Measurements from ENCODE around the gene PSKH1.
A peak's percentile ranks its signal among the peaks of the same experiment; 100 is the strongest.
"Not testable (repeated sequence)": the region's sequence is repeated elsewhere in the genome, so short reads cannot be mapped to it uniquely, and the experiment has no call there.

Gene PSKH1

DNA sequence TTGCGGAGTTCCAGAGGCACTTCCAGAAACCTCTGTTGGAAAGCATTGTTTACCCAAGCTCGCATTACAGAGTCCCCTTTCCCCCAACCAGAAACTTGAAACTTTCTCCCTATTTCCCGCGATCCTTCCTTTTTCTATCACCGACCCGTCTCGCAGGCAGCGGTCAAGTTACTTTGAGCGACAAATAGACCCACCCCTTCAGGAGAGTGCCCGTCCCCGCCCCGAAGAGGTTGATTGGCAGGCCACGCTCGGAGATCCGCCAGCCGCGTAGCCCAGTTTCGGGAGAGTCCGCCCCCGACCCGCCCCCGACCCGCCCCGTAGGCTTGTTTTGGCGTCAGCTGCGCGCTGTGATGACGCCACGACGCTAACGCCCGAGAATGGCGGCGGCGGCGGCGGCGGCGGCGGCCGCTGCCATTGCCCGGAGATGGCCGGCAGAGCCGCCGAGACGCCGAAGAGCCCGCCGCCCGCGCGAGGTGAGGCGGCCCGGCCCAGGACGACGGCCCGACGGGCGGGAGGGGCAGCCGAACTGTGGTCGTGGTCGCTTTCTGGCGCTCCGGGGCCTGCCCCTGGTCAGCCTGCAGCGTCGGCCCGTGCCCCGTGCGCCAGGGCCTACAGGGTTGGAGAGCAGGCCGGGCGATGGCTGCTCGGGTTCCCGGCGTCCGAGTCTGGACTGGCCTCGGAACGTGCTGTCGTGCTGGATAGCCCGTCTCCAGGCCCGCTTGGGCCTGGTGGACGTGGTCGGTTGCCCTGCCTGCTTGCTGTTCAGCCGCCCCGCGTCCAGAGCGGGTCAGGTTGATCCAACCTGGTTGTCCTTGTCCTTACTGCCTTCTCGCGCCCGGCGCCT lies at the start of gene PSKH1:
Gene PSKH1, plus strand, starts transcription at position 356 of the 844 bp plus-strand sequence. CDS start 15,496 bp downstream, outside the sequence.
- peak; percentile 86 for DNase-seq

DNA sequence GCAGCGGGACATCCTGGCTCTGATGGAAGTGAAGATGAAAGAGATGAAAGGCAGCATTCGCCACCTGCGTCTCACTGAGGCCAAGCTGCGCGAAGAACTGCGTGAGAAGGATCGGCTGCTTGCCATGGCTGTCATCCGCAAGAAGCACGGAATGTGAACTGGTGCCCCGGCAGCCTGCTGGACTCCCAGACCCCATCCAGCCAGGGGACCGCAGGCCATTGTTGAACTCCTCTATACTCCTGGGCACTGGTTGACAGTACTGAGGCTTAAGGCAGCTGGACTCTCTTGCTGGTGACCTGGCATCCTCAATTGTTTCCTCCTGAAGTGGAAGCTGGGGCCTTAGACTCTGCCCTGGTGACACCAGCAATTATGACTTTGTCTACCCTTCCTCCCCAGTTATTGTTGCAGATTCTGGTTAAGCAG lies 49.7 kb upstream of the PSKH1 start:
- no peak for DNase-seq

DNA sequence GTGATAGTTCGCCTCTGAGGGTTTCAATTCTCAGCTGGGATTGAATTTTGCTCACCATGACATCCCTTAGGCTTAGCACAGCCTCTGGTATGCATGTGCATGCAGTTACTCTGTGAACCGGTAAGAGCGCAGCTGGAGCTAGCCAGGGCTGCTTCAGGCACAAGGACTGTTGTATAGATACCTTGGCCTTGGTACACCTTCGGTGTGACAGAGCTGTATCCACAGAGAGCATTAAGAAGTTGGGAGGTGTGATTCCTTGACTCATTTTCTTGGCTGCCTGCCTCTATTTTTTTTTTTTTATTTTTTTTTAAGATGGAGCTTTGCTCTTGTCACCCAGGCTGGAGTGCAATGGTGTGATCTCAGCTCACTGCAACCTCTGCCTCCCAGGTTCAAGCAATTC lies 48.6 kb upstream of the PSKH1 start:
- no peak for DNase-seq

DNA sequence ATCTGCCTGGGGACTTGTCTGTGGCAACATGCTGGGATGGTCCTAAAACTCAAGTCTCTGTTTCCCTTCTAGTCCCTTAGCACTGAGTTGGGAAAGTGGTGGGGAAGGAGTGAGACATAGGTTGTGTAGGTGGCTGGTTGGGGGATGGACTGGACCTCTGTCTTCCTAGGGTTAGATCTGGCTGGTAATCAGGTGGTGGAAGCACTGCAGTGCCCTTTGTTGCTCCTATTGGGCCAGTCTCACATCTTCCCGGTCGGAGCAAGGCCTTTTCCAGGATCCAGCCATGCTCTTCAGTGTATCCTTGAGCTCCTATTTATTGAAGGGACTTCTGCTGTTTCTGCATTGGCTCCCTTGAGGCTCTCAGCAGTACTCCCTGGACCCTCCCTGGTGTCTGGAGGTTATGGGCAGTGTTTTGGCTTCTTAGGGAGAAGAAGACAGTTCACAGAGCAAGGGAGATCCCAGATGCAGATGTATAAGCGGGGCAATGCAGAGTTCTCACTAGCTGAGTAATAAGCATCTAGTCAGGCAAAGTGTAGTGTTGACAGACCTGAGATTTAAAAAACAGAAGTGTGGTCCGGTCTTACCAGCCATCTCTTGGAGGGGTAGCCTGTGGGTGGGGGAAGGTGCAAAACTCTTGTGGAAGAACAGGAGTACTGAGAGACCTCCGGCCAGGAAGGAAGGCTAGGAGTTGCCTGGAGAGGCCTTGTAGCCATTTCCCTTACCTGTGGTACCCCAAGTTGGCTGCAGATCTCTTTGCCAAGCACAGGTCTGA lies 47.6 kb upstream of the PSKH1 start:
- no peak for DNase-seq

DNA sequence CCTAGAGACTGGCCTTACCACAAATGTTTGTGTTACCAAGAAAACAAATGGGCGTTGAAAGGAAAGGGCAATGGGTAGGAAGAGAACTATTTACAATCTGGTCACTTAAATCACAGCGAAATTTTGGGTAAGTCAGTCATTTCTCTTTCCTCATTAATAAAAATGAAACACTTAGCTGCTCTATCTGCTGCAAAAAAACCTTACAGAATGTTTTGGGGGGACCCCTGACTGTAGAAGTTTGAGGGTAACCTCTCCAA lies 47.1 kb upstream of the PSKH1 start:
- no peak for DNase-seq

DNA sequence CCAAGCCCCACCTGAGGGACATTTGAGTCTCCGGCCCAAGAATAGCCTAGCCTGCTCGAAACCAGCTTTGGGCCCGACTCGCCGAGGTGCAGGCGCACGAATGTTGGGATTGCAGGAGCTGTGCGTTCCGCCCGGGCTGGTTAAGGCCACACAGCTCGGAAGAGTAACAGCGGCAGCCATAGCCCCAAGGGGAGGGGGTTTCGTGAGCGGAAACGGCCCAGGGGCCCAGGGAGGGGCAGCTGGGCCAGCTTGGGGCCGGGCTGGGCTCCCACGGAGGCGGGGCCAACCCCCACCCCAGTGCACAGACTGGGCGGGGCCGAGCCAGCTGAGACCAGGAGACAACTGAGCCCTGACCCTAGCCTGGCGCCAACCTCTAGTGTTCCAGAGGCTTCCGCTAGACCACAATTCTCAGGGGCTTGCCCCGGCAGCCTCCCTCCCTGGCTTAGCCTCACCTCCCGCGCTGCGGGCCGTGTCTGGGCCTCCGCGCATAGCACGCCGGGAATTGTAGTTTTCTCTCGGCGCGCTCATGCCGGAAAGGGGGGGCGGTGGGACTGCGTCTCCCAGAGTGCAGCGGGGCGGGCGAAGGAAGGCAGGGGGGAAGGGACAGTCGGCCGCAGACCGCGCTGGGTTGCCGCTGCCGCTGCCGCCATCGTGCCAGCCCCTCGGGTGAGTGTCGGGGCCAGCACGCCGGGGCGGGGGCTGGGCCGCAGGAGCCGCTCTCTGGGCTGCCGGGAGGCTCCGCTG lies 46.6 kb upstream of the PSKH1 start, which contains the start of gene NUTF2:
Gene NUTF2, plus strand, starts transcription at position 614 of the 744 bp plus-strand sequence. CDS start 18,198 bp downstream, outside the sequence.
- DNase-seq, result peak; percentile 90

DNA sequence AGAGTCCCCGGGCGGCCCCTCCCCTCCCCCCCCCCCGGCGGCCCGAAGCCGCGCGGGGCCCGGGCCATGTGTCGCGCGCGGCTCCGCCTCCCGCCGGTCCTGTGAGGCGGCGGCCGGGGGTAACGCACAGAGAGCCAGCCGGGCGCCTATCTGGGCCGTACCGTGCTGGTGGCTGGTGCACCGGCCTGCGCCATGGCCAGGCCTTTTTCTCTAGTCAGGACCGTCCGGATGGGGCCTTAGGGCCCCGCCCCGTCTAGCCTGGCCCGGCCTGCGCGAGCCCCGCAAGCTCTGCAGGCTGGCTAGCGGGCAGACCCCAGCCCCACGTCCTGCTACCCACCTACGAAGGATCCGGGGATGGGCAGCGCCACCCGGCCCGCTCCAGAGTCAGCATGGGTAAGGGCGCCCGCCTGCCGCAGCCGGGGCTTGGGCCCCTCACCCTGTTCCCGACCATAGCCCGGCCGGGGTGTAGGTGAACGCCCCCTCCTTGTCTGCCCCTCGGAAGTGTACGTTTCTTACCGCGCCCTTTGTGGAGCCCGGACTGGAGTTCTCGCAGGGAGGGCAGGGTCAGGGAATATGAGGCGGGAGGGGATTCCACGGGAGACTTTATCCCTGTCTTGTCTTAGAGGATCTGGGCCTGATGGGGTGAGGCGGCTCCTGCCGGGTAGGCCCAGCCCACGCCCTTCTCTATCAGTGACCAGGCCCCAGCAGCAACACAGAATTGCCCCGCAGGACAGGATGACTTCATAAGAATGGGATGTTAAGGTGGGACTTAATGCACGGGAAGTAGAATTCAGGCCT lies 45.8 kb upstream of the PSKH1 start, which contains the start of gene CENPT:
Gene CENPT, minus strand, starts transcription at position 630 of the 798 bp plus-strand sequence. CDS start 13,834 bp downstream, outside the sequence.
- no peak for DNase-seq

DNA sequence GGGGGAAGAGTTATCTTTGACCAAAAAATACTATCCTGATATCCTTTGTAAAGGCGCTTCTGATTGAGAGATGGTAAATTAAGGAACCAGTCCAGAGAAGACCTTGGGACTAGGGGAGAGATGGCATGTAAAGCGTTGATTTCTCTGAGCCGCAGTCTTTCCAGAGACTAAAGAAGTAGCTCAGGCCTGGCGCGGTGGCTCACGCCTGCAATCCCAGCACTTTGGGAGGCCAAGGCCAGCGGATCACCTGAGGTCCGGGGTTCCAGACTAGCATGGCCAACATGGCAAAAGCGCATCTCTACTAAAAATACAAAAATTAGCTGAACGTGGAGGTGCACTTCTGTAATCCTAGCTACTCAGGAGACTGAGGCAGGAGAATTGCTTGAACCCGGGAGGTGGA lies 44.9 kb upstream of the PSKH1 start:
- DNase-seq, result no peak

DNA sequence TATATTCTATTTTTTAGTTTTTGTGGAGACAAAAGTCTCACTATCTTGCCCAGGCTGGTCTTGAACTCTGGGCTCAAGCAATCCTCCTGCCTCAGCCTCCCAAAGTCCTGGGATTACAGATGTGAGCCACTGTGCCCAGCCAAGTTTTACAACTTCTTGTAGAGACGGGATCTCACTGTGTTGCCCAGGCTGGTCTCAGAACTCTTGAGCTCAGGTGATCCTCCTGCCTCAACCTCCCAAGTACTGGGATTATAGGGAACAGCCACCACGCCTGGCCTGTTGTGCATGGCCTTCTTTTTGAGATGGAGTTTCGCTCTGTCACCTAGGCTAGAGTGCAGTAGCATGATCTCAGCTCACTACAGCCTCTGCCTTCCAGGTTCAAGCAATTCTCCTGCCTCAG lies 39.4 kb upstream of the PSKH1 start:
- no peak for DNase-seq

DNA sequence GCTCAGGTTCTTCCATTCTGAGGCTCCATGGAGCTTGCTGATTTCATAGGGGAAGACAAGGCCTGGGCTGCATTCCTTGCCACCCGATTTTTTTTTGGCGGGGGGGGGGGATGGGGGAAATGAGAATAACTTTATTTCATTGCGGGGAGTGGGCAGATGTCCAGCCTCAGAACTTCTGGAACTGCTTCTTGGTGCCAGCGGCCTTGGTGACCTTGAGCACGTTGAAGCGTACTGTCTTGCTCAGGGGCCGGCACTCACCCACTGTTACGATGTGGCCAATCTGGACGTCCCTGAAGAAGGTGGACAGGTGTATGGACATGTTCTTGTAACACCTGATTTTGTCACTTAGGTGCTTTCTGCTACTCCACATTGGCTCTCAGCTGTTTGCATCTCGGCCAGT lies 37.3 kb upstream of the PSKH1 start:
- no peak for DNase-seq

DNA sequence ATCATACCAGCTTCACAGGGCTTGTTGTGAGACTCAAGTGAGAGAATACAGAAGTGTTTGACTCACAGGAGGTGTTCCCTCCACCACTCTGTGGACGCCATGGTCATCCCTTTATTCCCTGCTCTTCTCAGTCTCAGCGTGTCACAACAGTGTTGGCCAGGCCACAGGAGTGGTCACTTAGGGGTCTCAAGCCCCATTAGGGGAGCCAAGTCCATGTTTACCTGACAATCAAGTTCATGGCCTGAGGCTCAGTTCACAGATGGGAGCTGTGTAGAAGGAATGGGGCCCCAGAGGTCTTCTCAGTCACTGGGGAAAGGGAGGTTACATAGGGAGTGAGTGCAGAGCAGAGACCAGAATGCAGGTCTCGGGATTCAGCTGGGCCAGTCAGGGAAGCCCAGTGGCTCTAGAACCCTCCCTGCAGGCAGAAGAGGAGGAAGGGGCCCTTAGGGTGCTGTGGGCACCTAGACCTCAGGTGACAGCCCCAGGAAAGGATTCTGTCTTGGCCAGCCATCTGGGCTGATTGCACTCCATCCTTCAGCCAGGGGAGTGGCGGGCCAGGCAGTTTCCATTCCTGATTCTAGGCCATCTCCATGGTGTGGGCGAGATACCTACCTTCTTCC lies 36.0 kb upstream of the PSKH1 start:
- DNase-seq, result no peak

DNA sequence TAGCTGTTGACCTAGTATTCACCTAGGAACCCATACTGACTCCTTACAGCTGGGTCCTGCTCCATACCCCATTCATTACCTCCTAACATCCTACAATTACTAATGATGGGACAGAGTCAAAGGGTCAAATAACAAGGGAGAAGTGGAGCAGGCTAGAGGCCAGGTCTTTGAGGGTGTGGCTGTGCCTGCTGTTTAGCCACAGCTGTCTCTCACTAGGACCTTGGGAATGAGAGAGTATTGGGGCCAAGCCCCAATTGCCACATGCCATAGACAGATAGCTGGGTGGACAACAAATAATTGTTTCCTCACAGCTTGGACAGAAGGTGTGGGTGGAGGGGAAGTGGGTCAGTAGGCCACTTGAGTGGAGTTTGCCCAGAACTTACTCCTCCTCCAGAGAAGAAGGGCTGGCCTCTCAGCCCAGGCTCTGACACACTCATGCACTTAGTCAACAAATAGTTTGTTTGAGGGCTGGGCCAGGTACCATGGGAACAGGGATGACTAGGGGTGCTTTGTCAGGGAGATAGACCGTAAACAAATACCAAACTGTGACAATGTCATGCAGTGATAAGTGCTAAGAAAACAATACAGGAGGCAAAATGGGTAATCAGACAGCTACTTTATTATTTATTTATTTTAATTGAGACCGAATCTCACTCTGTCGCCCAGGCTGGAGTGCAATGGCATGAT lies 35.4 kb upstream of the PSKH1 start:
- peak; percentile 66 for DNase-seq

DNA sequence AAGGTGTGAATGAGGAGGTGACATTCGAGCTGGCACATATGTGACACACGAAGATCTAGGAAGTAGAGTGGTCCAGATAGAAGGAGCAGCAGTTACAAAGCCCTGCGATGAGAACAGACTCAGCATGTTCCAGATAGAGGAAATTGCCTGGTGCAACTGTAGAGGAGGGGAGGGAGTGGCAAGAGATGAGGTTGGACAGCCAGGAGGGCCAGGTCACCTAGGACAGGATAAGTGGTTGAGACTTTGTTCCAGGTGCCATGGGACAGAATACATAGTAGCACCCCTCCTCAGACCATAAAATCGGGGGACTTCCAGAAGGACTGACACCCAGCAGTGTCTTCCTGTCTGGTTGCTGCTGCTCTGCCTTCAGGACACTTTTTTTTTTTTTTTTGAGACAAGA lies 34.6 kb upstream of the PSKH1 start:
- DNase-seq, result no peak

DNA sequence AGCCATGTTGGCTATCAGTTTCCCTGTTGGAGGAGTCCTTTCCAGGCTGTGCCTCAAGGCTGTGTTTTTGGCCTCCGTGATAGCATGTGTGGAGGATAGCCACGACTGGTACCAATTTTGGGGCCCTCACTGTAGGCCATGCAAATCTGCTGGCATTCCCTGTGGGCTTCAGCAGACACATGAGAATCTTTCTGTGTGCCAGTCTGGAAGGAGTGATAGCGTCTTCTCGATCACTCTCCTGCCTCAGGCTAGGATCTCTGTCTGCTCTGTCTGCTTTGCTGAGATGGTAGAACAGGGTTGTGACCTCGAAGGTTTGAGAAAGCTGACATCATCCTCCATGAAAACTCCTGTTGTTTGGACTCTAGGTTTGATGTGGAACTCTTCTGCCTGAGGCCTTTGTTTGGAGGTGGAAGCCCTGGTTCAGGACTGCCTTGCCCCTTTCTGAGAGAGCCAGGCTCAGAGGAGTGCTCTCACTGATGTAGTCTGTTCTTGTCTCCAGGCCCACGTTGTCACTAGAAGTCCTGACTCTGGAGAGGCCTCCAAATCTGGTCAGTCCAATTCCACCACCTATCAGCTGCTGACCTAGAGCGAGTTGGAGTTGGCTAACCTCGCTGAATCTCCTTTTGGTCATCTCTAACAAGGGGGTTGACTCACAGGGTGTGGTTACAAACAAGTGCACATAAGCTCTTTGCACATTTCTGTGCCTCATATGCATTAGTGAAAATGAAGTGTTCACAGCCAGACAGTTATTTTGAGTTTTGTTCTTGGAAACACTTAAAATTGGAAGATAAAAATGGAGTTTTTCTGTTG lies 32.3 kb upstream of the PSKH1 start:
- DNase-seq, result no peak

DNA sequence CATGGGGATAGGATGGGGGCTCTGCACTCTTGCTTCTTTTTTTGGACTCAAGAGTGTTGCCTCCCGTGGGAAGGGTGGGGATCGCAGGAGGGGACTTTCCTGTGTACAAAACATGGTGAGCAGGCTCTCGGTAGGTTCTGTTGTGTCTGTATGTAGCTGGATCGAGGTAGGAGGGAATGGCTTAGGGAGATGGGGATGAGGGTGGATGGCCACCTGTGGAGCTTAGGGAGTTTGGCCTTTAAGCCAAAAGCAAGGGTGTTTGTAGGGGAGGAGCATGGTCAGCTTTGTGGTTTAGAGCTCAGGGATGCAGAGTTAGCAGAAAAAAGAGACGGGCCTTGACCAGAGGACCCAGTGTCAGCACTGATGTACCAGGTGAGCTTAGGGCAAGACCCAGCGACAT lies 31.2 kb upstream of the PSKH1 start:
- DNase-seq, result no peak

DNA sequence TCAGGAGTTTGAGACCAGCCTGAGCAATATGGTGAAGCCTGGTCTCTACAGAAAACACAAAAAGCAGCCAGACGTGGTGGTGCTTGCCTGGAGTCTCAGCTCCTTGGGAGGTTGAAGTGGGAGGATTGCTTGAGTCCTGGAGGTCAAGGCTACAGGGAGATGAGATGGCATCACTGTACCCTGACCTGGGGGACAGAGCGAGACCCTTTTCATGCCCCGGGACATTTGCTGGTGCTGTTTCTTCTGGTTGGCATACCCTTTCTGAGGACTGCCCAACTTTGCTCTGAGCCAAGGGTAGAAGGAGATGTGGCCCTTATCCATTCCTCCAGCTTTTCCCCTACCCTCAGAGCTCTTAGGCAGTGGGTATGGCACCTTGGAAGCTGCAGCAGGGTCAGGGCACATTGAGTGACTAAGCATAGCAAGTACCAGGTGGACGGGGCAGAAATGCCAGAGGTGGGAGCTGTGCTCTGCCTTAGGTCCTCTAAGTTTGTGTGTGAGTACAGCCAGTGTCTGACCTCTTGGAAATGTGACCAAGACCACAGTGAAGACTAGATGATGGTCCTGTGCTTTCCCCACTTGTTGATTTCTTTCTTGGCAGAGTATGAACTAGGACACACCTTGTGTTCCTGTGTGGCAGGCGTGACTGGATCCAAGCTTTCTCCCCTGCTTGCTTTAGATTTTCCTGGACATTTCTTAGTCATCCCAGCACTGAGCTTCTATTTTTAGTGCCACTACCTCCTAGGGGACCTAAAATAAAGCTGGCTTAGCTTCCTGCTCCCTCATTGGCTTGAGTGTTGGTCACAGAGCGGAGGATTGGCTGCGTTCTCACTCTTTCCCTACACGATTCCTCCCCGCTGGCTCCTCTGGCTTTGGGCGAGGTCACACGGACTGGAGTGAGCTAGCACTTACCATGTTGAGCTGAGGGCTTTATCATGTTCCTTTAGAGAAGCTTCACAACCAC lies 30.2 kb upstream of the PSKH1 start:
- peak; percentile 32 for DNase-seq

DNA sequence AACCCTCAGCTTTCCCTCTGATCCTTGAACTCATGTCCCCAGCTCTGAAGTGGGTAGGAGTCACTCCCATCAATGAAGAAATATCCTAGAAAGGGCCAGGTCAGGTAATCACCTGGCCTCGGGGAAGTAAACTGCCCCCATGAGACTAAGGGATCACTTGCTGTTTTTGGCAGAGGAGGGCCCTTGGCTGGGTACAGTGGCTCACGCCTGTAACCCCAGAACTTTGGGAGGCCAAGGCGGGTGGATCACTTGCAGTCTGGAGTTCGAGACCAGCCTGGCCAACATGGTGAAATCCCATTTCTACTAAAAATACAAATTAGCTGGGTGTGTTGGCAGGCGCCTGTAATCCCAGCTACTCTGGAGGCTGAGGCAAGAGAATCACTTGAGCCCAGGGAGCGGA lies 29.0 kb upstream of the PSKH1 start:
- not testable (repeated sequence) for DNase-seq

DNA sequence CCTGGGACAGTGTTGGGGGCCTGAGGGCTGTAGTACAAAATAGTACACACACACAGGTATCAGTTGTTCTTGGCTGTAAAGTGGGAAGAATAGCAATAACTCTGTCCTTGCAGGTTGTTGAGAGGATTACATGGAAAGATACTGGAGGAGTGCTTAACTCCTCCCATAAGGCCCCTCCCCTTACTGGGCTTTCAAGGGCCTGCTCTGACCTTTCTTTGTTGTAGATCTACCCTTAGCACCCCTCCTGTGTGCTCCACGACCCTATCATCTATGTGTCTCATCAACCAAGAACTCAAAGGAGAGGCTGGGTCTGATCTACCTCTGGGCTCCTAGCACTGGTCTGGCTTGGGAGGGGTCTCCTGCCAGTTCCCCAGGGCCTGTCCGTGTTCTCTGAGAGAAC lies 28.5 kb upstream of the PSKH1 start:
- DNase-seq, result no peak

DNA sequence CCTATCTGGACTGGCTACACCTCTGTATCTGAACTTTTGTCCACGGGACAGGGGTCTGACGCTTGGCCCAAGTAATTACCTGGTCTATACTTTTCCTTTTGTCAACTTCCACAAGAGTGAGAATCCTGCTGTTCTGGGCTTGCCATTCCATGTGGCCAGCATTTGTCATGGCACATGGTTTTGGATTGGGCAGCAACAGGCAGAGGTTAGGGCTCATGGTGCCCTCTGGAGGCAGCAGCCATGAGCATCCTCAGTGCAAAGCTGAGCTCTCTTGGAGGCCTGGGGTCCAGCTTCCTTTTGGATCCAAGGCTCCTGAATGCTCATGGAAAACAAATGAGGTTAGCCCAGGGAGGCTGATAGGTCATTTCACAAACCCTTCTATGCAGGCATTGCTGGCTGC lies 27.7 kb upstream of the PSKH1 start:
- DNase-seq, result no peak

Data from GOT3 (cell line).